HG03575 (cell line): ENCODE results near the gene HHIPL2.

ENCODE experiments used
- ATAC-seq: cut with Tn5 transposase; IDR thresholded peaks from one replicate; pipeline ENCODE4 v1.9.1; 2021; ENCODE audit not compliant: unreplicated experiment, insufficient number of reproducible peaks, low FRiP score; ENCODE audit errors: extremely low read depth

HHIPL2 gene

GRCh38 chr1:222547944-222548671 is at the start of gene HHIPL2:
HHIPL2 (minus strand) TSS chr1:222548104; CDS start chr1:222548044, 60 bp downstream.
- ATAC-seq: no peak

- no peak for ATAC-seq
Measured at GRCh38 chr1:222596696-222597095, 48.8 kb upstream of the HHIPL2 start.

GRCh38 chr1:222594789-222595188 is 46.9 kb upstream of the HHIPL2 start:
- no peak for ATAC-seq

GRCh38 chr1:222592171-222592570 is 44.3 kb upstream of the HHIPL2 start:
- no peak for ATAC-seq

GRCh38 chr1:222589462-222590302 is 41.8 kb upstream of the HHIPL2 start, which contains the start of gene TAF1A:
TAF1A (minus strand) TSS chr1:222589933.
- ATAC-seq: peak; percentile 97

- ATAC-seq: no peak
Measured at GRCh38 chr1:222588135-222588534, 40.2 kb upstream of the HHIPL2 start.

GRCh38 chr1:222586842-222587241 is 38.9 kb upstream of the HHIPL2 start:
- ATAC-seq: no peak

- ATAC-seq: peak; percentile 75
Measured at GRCh38 chr1:222583079-222583478, 35.2 kb upstream of the HHIPL2 start.

- ATAC-seq: no peak
Measured at GRCh38 chr1:222582099-222582774, 34.3 kb upstream of the HHIPL2 start.

GRCh38 chr1:222579316-222579715 is 31.4 kb upstream of the HHIPL2 start:
- ATAC-seq: no peak

- no peak for ATAC-seq
Measured at GRCh38 chr1:222570837-222571236, 22.9 kb upstream of the HHIPL2 start.

- no peak for ATAC-seq
Measured at GRCh38 chr1:222561656-222562055, 13.8 kb upstream of the HHIPL2 start.

GRCh38 chr1:222557574-222557973 is 9.7 kb upstream of the HHIPL2 start:
- no peak for ATAC-seq

GRCh38 chr1:222557148-222557547 is 9.2 kb upstream of the HHIPL2 start:
- no peak for ATAC-seq

GRCh38 chr1:222555992-222556615 is 8.2 kb upstream of the HHIPL2 start:
- no peak for ATAC-seq

- ATAC-seq: no peak
Measured at GRCh38 chr1:222554177-222554576, 6.3 kb upstream of the HHIPL2 start.

GRCh38 chr1:222552882-222553281 is 5.0 kb upstream of the HHIPL2 start:
- ATAC-seq: no peak

- ATAC-seq: no peak
Measured at GRCh38 chr1:222547260-222547614, 667 bp downstream of the HHIPL2 start.

- ATAC-seq: no peak
Measured at GRCh38 chr1:222546548-222547259, 1.2 kb downstream of the HHIPL2 start.
